ENCODE measurements around the gene C1QTNF2.

DNA sequence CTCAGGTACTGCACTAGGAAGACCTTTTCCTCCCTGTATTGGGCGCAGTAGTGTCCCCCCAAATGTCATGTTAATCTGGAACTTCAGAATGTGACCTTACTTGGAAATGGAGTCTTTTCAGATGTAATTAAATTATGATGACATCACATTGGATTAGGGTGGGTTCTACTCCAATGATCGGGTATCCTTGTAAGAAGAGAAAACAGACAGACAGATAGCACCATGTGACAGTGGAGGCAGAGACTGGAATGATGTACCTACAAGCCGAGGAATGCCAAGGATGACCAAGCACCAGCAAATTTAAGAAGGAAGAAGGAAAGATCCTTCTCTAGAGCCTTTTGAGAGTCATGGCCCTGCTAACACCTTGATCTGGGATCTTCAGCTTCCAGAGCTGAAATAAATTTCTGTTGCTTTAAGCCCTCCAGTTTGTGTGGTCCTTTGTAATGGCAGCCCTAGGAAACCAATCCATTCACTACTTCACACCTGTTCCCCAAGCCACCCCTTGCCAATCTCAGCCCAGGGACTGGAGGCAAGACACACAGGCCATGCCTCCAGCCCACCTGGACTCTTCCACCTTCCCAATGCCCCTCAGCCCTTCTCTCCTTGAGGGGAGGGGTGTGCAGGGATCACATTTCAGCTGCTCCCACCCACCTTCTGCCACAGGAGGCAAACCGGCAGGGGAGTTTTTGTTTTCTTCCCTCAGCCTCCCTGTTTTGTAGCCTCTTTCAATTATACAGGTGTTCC, 59.7 kb downstream of the C1QTNF2 start:
- TF ChIP-seq, protein P1, sequence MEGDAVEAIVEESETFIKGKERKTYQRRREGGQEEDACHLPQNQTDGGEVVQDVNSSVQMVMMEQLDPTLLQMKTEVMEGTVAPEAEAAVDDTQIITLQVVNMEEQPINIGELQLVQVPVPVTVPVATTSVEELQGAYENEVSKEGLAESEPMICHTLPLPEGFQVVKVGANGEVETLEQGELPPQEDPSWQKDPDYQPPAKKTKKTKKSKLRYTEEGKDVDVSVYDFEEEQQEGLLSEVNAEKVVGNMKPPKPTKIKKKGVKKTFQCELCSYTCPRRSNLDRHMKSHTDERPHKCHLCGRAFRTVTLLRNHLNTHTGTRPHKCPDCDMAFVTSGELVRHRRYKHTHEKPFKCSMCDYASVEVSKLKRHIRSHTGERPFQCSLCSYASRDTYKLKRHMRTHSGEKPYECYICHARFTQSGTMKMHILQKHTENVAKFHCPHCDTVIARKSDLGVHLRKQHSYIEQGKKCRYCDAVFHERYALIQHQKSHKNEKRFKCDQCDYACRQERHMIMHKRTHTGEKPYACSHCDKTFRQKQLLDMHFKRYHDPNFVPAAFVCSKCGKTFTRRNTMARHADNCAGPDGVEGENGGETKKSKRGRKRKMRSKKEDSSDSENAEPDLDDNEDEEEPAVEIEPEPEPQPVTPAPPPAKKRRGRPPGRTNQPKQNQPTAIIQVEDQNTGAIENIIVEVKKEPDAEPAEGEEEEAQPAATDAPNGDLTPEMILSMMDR (IDR thresholded peaks at IDR 0.05) = no peak
- TF ChIP-seq POLR2A (IDR thresholded peaks at IDR 0.05) = no peak
